GM23338 (cell line): Measurements from ENCODE around the gene TBC1D14. TPM values are rescaled to one million over a fixed set of nuclear protein-coding genes. Genes with fewer than 3 reads are reported as not detected.

ENCODE experiments used
- ATAC-seq: fragments of 200-7000 bp; cut with Tn5 transposase; 3 replicates; pipeline ENCODE4 v1.9.1; 2020
- DNase-seq: peaks from one replicate; pipeline ENCODE4 v3.0.0-alpha.2; 2015; ENCODE audit warnings: low spot score
- H2AFZ ChIP-seq: fragments of 200-600 bp; sonication (generic); 2 replicates; pipeline ENCODE4 v1.8.0; 2016; ENCODE audit warnings: antibody characterized with exemption, mild to moderate bottlenecking, moderate library complexity
- H3F3A ChIP-seq: fragments of 200-600 bp; sonication (generic); replicated peaks from 2 replicates; pipeline ENCODE4 v1.8.0; 2017; ENCODE audit warnings: antibody characterized with exemption, mixed run types, low read depth
- H3K27ac ChIP-seq: fragments of 200-600 bp; sonication (generic); 2 replicates; pipeline ENCODE4 v1.6.1; 2016; ENCODE audit warnings: low read depth
- H3K27me3 ChIP-seq: fragments of 200-600 bp; sonication (generic); 2 replicates; pipeline ENCODE4 v1.8.0; 2016; ENCODE audit warnings: mild to moderate bottlenecking, mixed run types, moderate library complexity; ENCODE audit not compliant: insufficient read depth
- H3K36me3 ChIP-seq: fragments of 200-600 bp; sonication (generic); 2 replicates; pipeline ENCODE4 v1.8.0; 2016; ENCODE audit warnings: mild to moderate bottlenecking; ENCODE audit not compliant: insufficient read depth
- H3K4me1 ChIP-seq: fragments of 200-600 bp; sonication (generic); 2 replicates; pipeline ENCODE4 v1.8.0; 2016; ENCODE audit warnings: mild to moderate bottlenecking, moderate library complexity; ENCODE audit not compliant: insufficient read depth
- H3K4me2 ChIP-seq: fragments of 200-600 bp; sonication (generic); 2 replicates; pipeline ENCODE4 v1.7.1; 2017; ENCODE audit warnings: mixed run types
- H3K4me3 ChIP-seq: fragments of 200-600 bp; sonication (generic); 2 replicates; pipeline ENCODE4 v1.6.1; 2016; ENCODE audit warnings: mixed run types
- H3K79me2 ChIP-seq: fragments of 200-600 bp; sonication (generic); replicated peaks from 2 replicates; pipeline ENCODE4 v1.8.0; 2017; ENCODE audit warnings: mild to moderate bottlenecking; ENCODE audit not compliant: insufficient read depth
- H3K9me2 ChIP-seq: fragments of 200-600 bp; sonication (generic); 2 replicates; pipeline ENCODE4 v1.8.0; 2017; ENCODE audit not compliant: insufficient read depth
- H4K20me1 ChIP-seq: fragments of 200-600 bp; sonication (generic); replicated peaks from 2 replicates; pipeline ENCODE4 v1.8.0; 2017; ENCODE audit warnings: mild to moderate bottlenecking; ENCODE audit not compliant: insufficient read depth
- H3K27ac Mint-ChIP-seq: 2 replicates; pipeline ENCODE4 v1.8.0; 2020; ENCODE audit warnings: inconsistent platforms, mild to moderate bottlenecking, moderate library complexity, mixed read lengths
- H3K27me3 Mint-ChIP-seq: 3 replicates; pipeline ENCODE4 v1.8.0; 2022; ENCODE audit warnings: low read depth, mild to moderate bottlenecking, moderate library complexity, mixed read lengths, inconsistent platforms; ENCODE audit not compliant: insufficient read depth, poor library complexity
- H3K36me3 Mint-ChIP-seq: 3 replicates; pipeline ENCODE4 v1.8.0; 2021; ENCODE audit warnings: low read depth, mild to moderate bottlenecking, inconsistent platforms, moderate library complexity, mixed read lengths
- H3K4me1 Mint-ChIP-seq: 3 replicates; pipeline ENCODE4 v1.8.0; 2020; ENCODE audit warnings: mild to moderate bottlenecking, inconsistent platforms, mixed read lengths
- H3K4me3 Mint-ChIP-seq: 3 replicates; pipeline ENCODE4 v1.8.0; 2021; ENCODE audit warnings: moderate library complexity, mild to moderate bottlenecking, inconsistent platforms, mixed read lengths
- H3K9me3 Mint-ChIP-seq: 3 replicates; pipeline ENCODE4 v1.8.0; 2020; ENCODE audit warnings: moderate library complexity, mild to moderate bottlenecking, inconsistent platforms, mixed read lengths
- CREB1 ChIP-seq: fragments of 250-450 bp; sonication (Bioruptor Pico); IDR thresholded peaks from 2 replicates; pipeline ENCODE4 v1.5.0; 2020; ENCODE audit warnings: low read depth, mild to moderate bottlenecking, moderate library complexity
- CTCF ChIP-seq, 2 experiments: fragments of 200-600 bp in 1 of 2; sonication (generic) in 1 of 2; conservative IDR thresholded peaks; 2 replicates each; pipeline versions ENCODE4 v1.5.1 to v1.6.1; 2016 to 2017; ENCODE audit warnings: antibody characterized with exemption in 2 of 2, low read depth in 2 of 2, mild to moderate bottlenecking in 2 of 2, moderate library complexity in 1 of 2
- EZH2 ChIP-seq: fragments of 200-600 bp; sonication (generic); IDR thresholded peaks from one replicate; pipeline ENCODE4 v1.8.0; 2017; ENCODE audit warnings: antibody characterized with exemption, mild to moderate bottlenecking, low read depth; ENCODE audit not compliant: unreplicated experiment
- EZH2phosphoT487 ChIP-seq: fragments of 200-600 bp; sonication (generic); IDR thresholded peaks from one replicate; pipeline ENCODE4 v1.8.1; 2018; ENCODE audit warnings: antibody characterized with exemption; ENCODE audit not compliant: unreplicated experiment
- JUNB ChIP-seq: IDR thresholded peaks from one replicate; pipeline ENCODE4 v1.6.1; 2016; ENCODE audit warnings: antibody characterized with exemption; ENCODE audit not compliant: unreplicated experiment
- NANOG ChIP-seq: IDR thresholded peaks from 2 replicates; pipeline ENCODE4 v1.6.1; 2016; ENCODE audit warnings: antibody characterized with exemption, borderline replicate concordance
- STAT1 ChIP-seq: IDR thresholded peaks from one replicate; pipeline ENCODE4 v1.6.1; 2016; ENCODE audit warnings: antibody characterized with exemption; ENCODE audit not compliant: unreplicated experiment
- ZNF114 ChIP-seq: fragments of 250-450 bp; sonication (Bioruptor Pico); IDR thresholded peaks from 2 replicates; pipeline ENCODE4 v1.5.0; 2020; ENCODE audit warnings: mild to moderate bottlenecking, moderate library complexity
- ZNF331 ChIP-seq: fragments of 250-450 bp; sonication (Bioruptor Pico); IDR thresholded peaks from 2 replicates; pipeline ENCODE4 v1.5.0; 2020; ENCODE audit warnings: low read depth, mild to moderate bottlenecking, moderate library complexity
- ZNF462 ChIP-seq: fragments of 250-450 bp; sonication (Bioruptor Pico); IDR thresholded peaks from 2 replicates; pipeline ENCODE4 v1.5.0; 2020; ENCODE audit warnings: mild to moderate bottlenecking, moderate library complexity
- polyA plus RNA-seq: library from polyadenylated mRNA; unstranded; fragments of >200 nt; fragmentation: Nextera tagmentation; extraction: Ambion mirVana; gene quantifications from 2 replicates; pipeline ENCODE4 v1.2.1, GENCODE V29; 2016
- total RNA-seq: library from RNA; depleted of rRNA; stranded (reverse); fragments of >200 nt; shearing (Covaris generic); gene quantifications from 2 replicates; pipeline ENCODE4 v1.2.3, GENCODE V29; 2014

The TBC1D14 gene
- total and polyA plus RNA-seq, 2 experiments from 2014 or later = 18.2 to 59.7 TPM

- Histone ChIP-seq H3F3A (no peaks in the 10 kb centered on the region), H3K27ac (no peak overlapping the region), H3K36me3 (no peaks in the 10 kb centered on the region), H3K79me2 (peaks cover 64% of the 10 kb centered on the region), H3K4me2 (no peak overlapping the region), H3K9me2 (no peaks in the 10 kb centered on the region), H2AFZ (no peak overlapping the region), H4K20me1 (no peaks in the 10 kb centered on the region; the same call in none of the 2 replicates), H3K4me3 (no peak overlapping the region), H3K4me1 (no peaks in the 10 kb centered on the region), H3K27me3 (no peaks in the 10 kb centered on the region)
- H3K27me3 Mint-ChIP-seq = peaks cover 10% of the 10 kb centered on the region
- no peaks in the 10 kb centered on the region for H3K9me3 Mint-ChIP-seq
- no peak overlapping the region; the same call in 2 of the 3 replicates for H3K4me3 Mint-ChIP-seq
- TF ChIP-seq JUNB = no peak
- no peak for TF ChIP-seq ZNF331 (CRISPR knock-in tag)
- TF ChIP-seq CTCF (conservative IDR thresholded peaks at IDR 0.05; ENCODE audit: low read depth in 2 of 2) = no peak
- TF ChIP-seq ZNF114 (CRISPR knock-in tag) = no peak
- no peak for TF ChIP-seq CREB1
- TF ChIP-seq EZH2phosphoT487 = no peak
- no peak for TF ChIP-seq ZNF462 (CRISPR knock-in tag)
- no peak for TF ChIP-seq EZH2
- TF ChIP-seq NANOG = no peak
- no peak for TF ChIP-seq STAT1
- peaks cover 15% of the 10 kb centered on the region for H3K36me3 Mint-ChIP-seq
- ATAC-seq = no peak
- DNase-seq = no peak
- no peak overlapping the region for H3K27ac Mint-ChIP-seq
- H3K4me1 Mint-ChIP-seq = peaks cover 19% of the 10 kb centered on the region
These were observed 22.8 kb downstream of the TBC1D14 start for GRCh38 chr4:6932475-6932874.
